ENCODE data around the gene OR2T6. TPM values are rescaled to one million over a fixed set of nuclear protein-coding genes. Genes with fewer than 3 reads are reported as not detected.

The OR2T6 gene, protein sequence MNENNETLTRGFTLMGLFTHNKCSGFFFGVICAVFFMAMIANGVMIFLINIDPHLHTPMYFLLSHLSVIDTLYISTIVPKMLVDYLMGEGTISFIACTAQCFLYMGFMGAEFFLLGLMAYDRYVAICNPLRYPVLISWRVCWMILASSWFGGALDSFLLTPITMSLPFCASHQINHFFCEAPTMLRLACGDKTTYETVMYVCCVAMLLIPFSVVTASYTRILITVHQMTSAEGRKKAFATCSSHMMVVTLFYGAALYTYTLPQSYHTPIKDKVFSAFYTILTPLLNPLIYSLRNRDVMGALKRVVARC
- not detected for polyA plus RNA-seq (2013, experiment 1 of 2)
- not detected for polyA plus RNA-seq (2013, experiment 2 of 2)

DNA sequence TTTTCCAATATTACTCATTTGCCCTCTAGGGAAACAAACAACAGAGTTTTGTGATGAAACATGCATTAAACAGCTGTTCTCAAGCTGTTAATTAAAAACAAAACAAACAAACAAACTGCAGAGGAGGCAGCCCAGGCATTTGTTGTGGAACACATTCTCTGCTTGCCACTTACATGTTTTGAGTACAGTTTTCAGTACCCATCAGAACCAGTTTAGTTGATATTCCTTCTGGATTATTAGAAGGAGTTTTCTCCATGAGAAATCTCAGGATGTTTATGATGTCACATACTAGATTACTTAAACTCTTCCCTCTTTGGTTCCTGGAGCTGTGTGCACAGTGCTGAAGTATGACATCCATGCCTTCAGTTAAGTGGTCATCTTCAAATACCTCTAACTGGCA is at the start of gene OR2T6:
Gene OR2T6, plus strand, starts transcription at position 301 of the 400 bp plus-strand sequence. CDS start 11,863 bp downstream, outside the sequence.
- Histone ChIP-seq H3K4me3 (ENCODE audit: extremely low read depth, insufficient read depth, low read length, poor library complexity, severe bottlenecking) (no peak within 1 kb of the TSS), H3K36me3 (ENCODE audit: control insufficient read depth, insufficient read depth, low read length) (no peaks in the 10 kb centered on the region), H3K27ac (ENCODE audit: low read depth, low read length, severe bottlenecking) (no peak within 1 kb of the TSS), H3K9me3 (ENCODE audit: control insufficient read depth, low read length) (peaks cover 49% of the 10 kb centered on the region), H3K4me1 (ENCODE audit: control insufficient read depth, insufficient read depth, low read length, poor library complexity, severe bottlenecking) (no peaks in the 10 kb centered on the region)

DNA sequence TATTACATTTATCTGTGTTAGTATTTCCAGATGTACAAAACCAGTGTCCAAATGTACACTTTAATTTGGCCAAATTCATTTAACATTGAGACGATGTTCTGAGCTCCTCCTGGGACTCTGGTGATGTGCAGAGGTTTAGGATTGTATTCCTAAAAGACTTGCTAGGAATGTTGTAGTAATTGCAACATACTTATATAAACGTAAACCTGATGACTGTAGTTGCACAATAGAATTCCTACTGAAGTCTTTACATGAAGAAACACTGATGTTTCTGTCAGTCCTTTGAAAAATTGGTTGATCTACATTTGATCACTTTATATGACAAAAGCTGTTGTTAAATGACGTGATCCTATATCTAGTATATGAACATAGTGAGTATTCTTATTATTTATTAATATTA is 32.1 kb upstream of the OR2T6 start:
- H3K36me3 ChIP-seq (ENCODE audit: control insufficient read depth, insufficient read depth, low read length): no peaks in the 10 kb centered on the region
- peaks cover 33% of the 10 kb centered on the region for H3K9me3 ChIP-seq (ENCODE audit: control insufficient read depth, low read length)
- no CpG with 5 or more reads among the region's 3 CpGs for WGBS, 2 experiments (ENCODE audit: insufficient coverage in 2 of 2)
- no peak overlapping the region for H3K4me3 ChIP-seq (ENCODE audit: extremely low read depth, insufficient read depth, low read length, poor library complexity, severe bottlenecking)
- no peaks in the 10 kb centered on the region for H3K4me1 ChIP-seq (ENCODE audit: control insufficient read depth, insufficient read depth, low read length, poor library complexity, severe bottlenecking)
- H3K27ac ChIP-seq (ENCODE audit: low read depth, low read length, severe bottlenecking): no peak overlapping the region

DNA sequence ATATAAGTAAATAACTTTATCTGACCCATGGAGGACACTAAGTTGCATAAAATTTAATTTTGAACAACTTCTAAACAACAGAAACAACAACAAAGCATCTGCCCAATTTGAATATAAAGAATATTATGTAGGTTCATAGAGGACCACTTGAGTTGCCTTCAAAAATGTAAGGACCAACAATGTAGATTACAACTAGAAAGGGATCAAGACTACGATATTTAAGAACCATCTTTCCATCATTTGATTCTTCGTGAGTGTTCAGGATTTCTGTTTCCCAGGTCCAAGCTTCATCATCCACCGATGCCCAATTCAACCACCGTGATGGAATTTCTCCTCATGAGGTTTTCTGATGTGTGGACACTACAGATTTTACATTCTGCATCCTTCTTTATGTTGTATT is 27.1 kb upstream of the OR2T6 start, which contains the start of gene OR14C36:
Gene OR14C36, plus strand, starts transcription at position 301 of the 400 bp plus-strand sequence. Its CDS starts 0 bp downstream, at position 301.
- H3K9me3 ChIP-seq (ENCODE audit: control insufficient read depth, low read length): peaks cover 26% of the 10 kb centered on the region
- WGBS, 2 experiments (ENCODE audit: insufficient coverage in 2 of 2): 40 to 53% methylated on average over 1 to 3 of the region's 4 CpGs
- H3K36me3 ChIP-seq (ENCODE audit: control insufficient read depth, insufficient read depth, low read length): no peaks in the 10 kb centered on the region
- H3K4me3 ChIP-seq (ENCODE audit: extremely low read depth, insufficient read depth, low read length, poor library complexity, severe bottlenecking): no peak within 1 kb of the TSS
- no peaks in the 10 kb centered on the region for H3K4me1 ChIP-seq (ENCODE audit: control insufficient read depth, insufficient read depth, low read length, poor library complexity, severe bottlenecking)
- no peak within 1 kb of the TSS for H3K27ac ChIP-seq (ENCODE audit: low read depth, low read length, severe bottlenecking)

DNA sequence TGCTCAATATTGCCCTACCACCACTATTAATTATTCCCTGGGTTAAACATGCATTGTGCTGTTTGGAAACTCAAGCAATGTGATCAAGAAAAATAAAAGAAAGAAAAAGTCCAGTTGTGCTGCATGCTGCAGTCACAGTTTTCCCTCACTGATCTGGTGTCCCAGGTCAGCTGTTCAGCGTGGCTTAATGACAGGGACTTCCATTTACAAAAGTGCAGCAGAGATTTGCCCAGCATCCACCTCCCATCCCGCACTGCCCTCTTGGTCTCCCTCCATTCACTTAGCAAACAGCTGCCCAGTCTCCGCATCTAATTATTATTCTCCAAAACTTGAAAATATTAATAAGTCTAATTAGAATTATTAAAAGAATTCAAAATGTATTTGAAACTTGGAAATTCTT is 16.1 kb upstream of the OR2T6 start:
- 11% methylated on average over 1 of the region's 3 CpGs for WGBS, 2 experiments (ENCODE audit: insufficient coverage in 2 of 2)

DNA sequence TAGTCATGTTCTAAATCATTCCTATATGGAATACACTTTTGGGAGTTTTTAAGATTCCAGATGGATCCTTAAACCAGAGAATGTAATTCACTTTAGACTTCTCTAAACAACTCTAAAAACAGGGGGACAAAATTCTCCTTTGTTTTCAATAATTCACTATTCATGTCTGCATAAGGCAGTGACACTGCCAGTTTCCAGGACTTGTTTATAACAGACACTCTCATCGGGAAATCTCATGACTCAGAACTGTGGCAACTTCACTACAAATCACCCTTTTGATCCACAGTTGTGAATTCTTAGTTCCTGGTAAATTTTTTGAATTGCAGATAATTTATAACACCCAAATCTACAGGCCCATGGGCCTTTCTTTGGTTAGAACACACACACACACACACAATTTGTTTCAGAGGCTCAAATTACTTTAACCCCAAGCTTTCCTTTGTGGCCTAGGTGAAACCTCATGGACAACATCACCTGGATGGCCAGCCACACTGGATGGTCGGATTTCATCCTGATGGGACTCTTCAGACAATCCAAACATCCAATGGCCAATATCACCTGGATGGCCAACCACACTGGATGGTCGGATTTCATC is 14.3 kb upstream of the OR2T6 start, which contains the start of gene OR2T4:
Gene OR2T4, plus strand, starts transcription at position 545 of the 595 bp plus-strand sequence. Its CDS starts 0 bp downstream, at position 545.
- Histone ChIP-seq H3K9me3 (ENCODE audit: control insufficient read depth, low read length) (peaks cover 51% of the 10 kb centered on the region), H3K27ac (ENCODE audit: low read depth, low read length, severe bottlenecking) (no peak within 1 kb of the TSS), H3K36me3 (ENCODE audit: control insufficient read depth, insufficient read depth, low read length) (no peaks in the 10 kb centered on the region), H3K4me1 (ENCODE audit: control insufficient read depth, insufficient read depth, low read length, poor library complexity, severe bottlenecking) (no peaks in the 10 kb centered on the region), H3K4me3 (ENCODE audit: extremely low read depth, insufficient read depth, low read length, poor library complexity, severe bottlenecking) (no peak within 1 kb of the TSS)
- WGBS, 2 experiments (ENCODE audit: insufficient coverage in 2 of 2): 24 to 25% methylated on average over 2 of the region's 3 CpGs

More for the DNA sequence above, 16.1 kb upstream of the OR2T6 start:
- Histone ChIP-seq H3K4me1 (ENCODE audit: control insufficient read depth, insufficient read depth, low read length, poor library complexity, severe bottlenecking) (no peaks in the 10 kb centered on the region), H3K27ac (ENCODE audit: low read depth, low read length, severe bottlenecking) (no peak overlapping the region), H3K36me3 (ENCODE audit: control insufficient read depth, insufficient read depth, low read length) (no peaks in the 10 kb centered on the region), H3K4me3 (ENCODE audit: extremely low read depth, insufficient read depth, low read length, poor library complexity, severe bottlenecking) (no peak overlapping the region), H3K9me3 (ENCODE audit: control insufficient read depth, low read length) (peaks cover 56% of the 10 kb centered on the region)

DNA sequence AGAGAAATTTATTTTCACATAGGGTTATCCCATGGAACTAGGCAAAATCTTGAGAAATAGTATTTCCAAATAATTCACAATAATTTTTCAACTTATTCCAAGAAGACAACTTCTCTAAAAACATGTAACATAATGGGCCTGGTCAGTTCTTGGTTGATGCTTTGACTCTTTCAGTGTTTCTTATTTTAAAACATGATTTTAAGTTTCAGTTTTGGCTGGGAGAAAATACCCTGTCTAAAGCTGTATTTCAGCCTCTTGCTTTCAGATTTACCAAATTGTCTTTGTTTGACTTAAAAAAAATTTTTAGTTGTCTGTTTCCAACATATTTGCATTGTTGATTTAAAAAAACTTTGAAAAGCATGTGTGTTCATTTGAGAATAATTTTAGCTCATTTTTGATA is 8.9 kb upstream of the OR2T6 start:
- Histone ChIP-seq H3K4me3 (ENCODE audit: extremely low read depth, insufficient read depth, low read length, poor library complexity, severe bottlenecking) (no peak overlapping the region), H3K9me3 (ENCODE audit: control insufficient read depth, low read length) (peaks cover 62% of the 10 kb centered on the region), H3K36me3 (ENCODE audit: control insufficient read depth, insufficient read depth, low read length) (no peaks in the 10 kb centered on the region), H3K4me1 (ENCODE audit: control insufficient read depth, insufficient read depth, low read length, poor library complexity, severe bottlenecking) (no peaks in the 10 kb centered on the region), H3K27ac (ENCODE audit: low read depth, low read length, severe bottlenecking) (no peak overlapping the region)

DNA sequence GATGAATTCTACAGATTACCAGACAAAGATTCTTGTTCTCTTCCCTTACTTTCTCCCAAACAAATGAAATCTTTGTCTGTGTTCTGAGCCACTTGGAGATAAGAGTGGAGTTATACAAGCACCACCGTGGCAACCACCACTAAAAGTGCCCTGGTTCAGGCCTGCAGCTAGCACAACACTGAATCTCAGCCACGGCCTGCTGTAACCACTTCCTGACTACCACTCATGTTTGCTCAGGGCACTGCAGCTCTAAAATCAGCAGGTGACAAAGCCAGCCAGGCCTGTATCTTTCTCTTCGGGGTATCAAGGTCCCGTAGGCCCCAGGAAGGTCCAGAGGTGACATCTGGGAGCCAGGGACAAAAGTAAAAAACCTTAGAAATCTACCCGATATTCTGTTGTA is 3.2 kb upstream of the OR2T6 start:
- peaks cover 63% of the 10 kb centered on the region for H3K9me3 ChIP-seq (ENCODE audit: control insufficient read depth, low read length)
- no peaks in the 10 kb centered on the region for H3K36me3 ChIP-seq (ENCODE audit: control insufficient read depth, insufficient read depth, low read length)
- H3K4me1 ChIP-seq (ENCODE audit: control insufficient read depth, insufficient read depth, low read length, poor library complexity, severe bottlenecking): no peaks in the 10 kb centered on the region
- H3K4me3 ChIP-seq (ENCODE audit: extremely low read depth, insufficient read depth, low read length, poor library complexity, severe bottlenecking): no peak overlapping the region
- H3K27ac ChIP-seq (ENCODE audit: low read depth, low read length, severe bottlenecking): no peak overlapping the region
- 70 to 79% methylated on average over 2 to 4 of the region's 5 CpGs for WGBS, 2 experiments (ENCODE audit: insufficient coverage in 2 of 2)

DNA sequence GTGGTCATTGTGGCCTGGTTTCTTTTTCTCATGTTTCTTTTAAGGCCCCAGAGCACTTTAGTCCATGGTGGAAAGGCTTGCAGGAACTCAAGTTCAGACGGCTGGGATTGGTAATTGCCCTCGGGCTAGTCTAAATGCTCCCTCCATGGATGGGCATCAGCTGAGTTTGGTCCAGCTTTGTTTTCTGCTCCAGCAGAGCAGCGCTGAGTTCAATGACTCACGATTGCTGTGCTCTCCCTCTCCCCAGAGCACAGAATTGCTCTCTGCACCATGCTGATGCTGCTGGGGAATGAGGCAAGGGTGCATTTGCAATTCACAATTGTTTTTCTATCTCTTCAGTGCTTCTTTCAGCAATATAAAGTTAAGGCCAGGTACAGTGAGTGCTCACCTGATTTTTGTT is 1.8 kb upstream of the OR2T6 start:
- H3K9me3 ChIP-seq (ENCODE audit: control insufficient read depth, low read length): peaks cover 61% of the 10 kb centered on the region
- 63 to 65% methylated on average over 4 of the region's 4 CpGs for WGBS, 2 experiments (ENCODE audit: insufficient coverage in 2 of 2)
- no peak overlapping the region for H3K4me3 ChIP-seq (ENCODE audit: extremely low read depth, insufficient read depth, low read length, poor library complexity, severe bottlenecking)
- no peaks in the 10 kb centered on the region for H3K4me1 ChIP-seq (ENCODE audit: control insufficient read depth, insufficient read depth, low read length, poor library complexity, severe bottlenecking)
- H3K27ac ChIP-seq (ENCODE audit: low read depth, low read length, severe bottlenecking): no peak overlapping the region
- H3K36me3 ChIP-seq (ENCODE audit: control insufficient read depth, insufficient read depth, low read length): no peaks in the 10 kb centered on the region

DNA sequence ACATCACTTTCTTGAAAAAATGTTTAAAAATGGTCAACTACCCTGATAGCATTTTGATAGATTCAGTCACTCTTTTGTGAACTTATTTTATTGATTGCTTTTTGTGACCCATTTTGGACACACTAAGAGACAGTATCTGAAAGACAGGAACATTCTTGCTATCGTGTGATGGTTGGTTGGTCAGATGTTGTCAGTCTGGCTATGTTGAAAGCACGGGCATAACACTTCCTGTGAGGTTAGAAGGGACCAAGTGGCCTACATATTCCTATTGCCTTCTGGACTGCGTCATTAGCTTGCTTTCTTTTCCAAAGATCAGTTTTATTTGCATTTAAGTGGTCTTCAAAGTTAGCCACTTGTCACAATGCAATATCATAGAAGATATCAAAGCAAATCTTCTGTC is 1.4 kb downstream of the OR2T6 start:
- Histone ChIP-seq H3K9me3 (ENCODE audit: control insufficient read depth, low read length) (peaks cover 38% of the 10 kb centered on the region), H3K4me3 (ENCODE audit: extremely low read depth, insufficient read depth, low read length, poor library complexity, severe bottlenecking) (no peak overlapping the region), H3K4me1 (ENCODE audit: control insufficient read depth, insufficient read depth, low read length, poor library complexity, severe bottlenecking) (no peaks in the 10 kb centered on the region), H3K27ac (ENCODE audit: low read depth, low read length, severe bottlenecking) (no peak overlapping the region), H3K36me3 (ENCODE audit: control insufficient read depth, insufficient read depth, low read length) (no peaks in the 10 kb centered on the region)
- WGBS, 2 experiments (ENCODE audit: insufficient coverage in 2 of 2): 44 to 54% methylated on average over 2 to 3 of the region's 3 CpGs

DNA sequence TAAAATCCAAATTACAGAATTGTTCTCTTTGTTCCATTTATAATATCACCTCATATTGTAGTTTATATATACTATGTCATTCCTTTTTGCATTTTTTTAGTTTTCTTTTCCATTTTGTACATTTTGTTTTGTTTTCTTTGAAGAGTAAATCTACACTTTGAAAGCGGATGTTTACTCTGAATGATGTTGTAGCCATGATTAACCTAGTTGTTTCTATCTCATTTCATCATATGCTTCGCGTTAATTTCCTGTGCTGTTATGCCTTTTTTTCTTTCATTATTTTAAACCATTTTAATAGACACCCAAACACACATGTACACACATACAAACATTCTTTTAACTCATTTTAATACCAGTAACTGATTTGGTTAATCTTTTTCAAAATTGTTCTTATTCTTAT is 5.3 kb downstream of the OR2T6 start:
- H3K27ac ChIP-seq (ENCODE audit: low read depth, low read length, severe bottlenecking): no peak overlapping the region
- peaks cover 38% of the 10 kb centered on the region for H3K9me3 ChIP-seq (ENCODE audit: control insufficient read depth, low read length)
- no peaks in the 10 kb centered on the region for H3K36me3 ChIP-seq (ENCODE audit: control insufficient read depth, insufficient read depth, low read length)
- H3K4me1 ChIP-seq (ENCODE audit: control insufficient read depth, insufficient read depth, low read length, poor library complexity, severe bottlenecking): no peaks in the 10 kb centered on the region
- H3K4me3 ChIP-seq (ENCODE audit: extremely low read depth, insufficient read depth, low read length, poor library complexity, severe bottlenecking): no peak overlapping the region
- WGBS, 2 experiments (ENCODE audit: insufficient coverage in 2 of 2): 50% methylated on average over 2 of the region's 3 CpGs; no CpG with 5 or more reads in 1 of the 2 experiments

DNA sequence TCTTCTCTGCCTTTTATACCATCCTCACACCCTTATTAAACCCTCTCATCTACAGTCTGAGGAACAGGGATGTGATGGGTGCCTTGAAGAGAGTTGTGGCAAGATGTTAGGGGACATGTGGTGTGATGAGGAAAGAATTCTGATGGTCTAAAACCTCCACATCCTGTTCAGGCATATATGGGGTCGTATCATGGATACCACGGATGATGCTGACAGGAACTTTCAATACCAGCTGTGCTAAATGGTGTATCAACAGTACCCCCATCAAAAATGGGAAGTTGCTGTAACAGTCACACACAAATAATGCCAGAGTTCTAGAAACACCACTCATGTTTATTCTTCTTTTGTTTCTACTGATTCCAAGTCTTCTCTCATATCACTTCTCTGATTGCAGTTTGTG is 12.9 kb downstream of the OR2T6 start:
- WGBS, 2 experiments (ENCODE audit: insufficient coverage in 2 of 2): 64 to 76% methylated on average over 2 of the region's 2 CpGs
- H3K4me1 ChIP-seq (ENCODE audit: control insufficient read depth, insufficient read depth, low read length, poor library complexity, severe bottlenecking): no peaks in the 10 kb centered on the region

More for the DNA sequence above, 12.9 kb downstream of the OR2T6 start:
- Histone ChIP-seq H3K9me3 (ENCODE audit: control insufficient read depth, low read length) (peaks cover 67% of the 10 kb centered on the region), H3K4me3 (ENCODE audit: extremely low read depth, insufficient read depth, low read length, poor library complexity, severe bottlenecking) (no peak overlapping the region), H3K27ac (ENCODE audit: low read depth, low read length, severe bottlenecking) (no peak overlapping the region), H3K36me3 (ENCODE audit: control insufficient read depth, insufficient read depth, low read length) (no peaks in the 10 kb centered on the region)

Measured in mesodermal cell (in vitro differentiated cells).